IPS-NIHi11 (cell line): ENCODE data around the gene OR8D1.
"Not testable (repeated sequence)": the region's sequence is repeated elsewhere in the genome, so short reads cannot be mapped to it uniquely, and the experiment has no call there.

Experiments used
- DNase-seq: peaks from one replicate; pipeline ENCODE4 v3.0.0; 2012; ENCODE audit warnings: mixed read lengths, low spot score

OR8D1 gene

GRCh38 chr11:124285610-124286344 lies 28.0 kb downstream of the OR8D1 start:
- no peak for DNase-seq

DNA sequence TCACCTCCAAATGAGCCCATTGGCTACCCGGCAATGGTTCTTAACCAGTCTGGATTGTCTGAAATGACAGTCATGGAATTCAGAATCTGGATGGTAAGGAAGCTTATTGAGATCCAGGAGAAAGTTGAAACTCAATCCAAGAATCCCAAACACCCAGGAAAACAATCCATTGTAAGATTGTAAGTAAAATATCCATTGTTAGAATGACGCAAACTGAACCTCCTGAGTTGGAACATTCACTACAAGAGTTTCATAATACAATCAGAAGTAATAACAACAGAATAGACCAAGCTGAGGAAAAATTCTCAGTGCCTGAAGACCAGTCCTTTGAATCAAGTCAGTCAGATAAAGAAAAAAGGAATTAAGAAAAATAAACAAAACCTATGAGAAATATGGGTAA lies 35.5 kb downstream of the OR8D1 start:
- DNase-seq = no peak

- peak; percentile 35 for DNase-seq
Observed at GRCh38 chr11:124277804-124278203, 35.9 kb downstream of the OR8D1 start.

- DNase-seq = no peak
Observed at GRCh38 chr11:124277207-124277606, 36.5 kb downstream of the OR8D1 start.

GRCh38 chr11:124276081-124276480 lies 37.7 kb downstream of the OR8D1 start:
- DNase-seq = no peak

GRCh38 chr11:124274000-124274399 lies 39.7 kb downstream of the OR8D1 start:
- no peak for DNase-seq

DNA sequence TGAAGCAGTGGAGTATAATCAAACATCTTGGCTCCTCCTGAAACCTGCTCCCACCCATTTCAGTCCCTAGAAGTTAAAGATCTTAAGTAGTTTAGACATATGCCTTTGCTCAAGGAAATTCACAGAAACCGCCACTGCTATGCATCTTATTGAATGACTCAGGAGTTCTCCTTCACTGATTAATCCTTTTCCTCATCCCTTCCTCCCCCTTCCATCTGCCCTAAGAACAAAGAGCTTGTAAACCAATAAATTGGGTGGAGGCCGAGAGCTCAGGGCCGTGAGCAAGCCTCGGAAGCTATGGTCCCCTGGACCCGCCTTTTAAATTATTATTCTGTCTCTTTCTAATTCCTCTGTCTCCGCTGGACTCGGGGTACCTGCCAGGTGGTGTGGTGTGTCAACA lies 42.9 kb downstream of the OR8D1 start:
- not testable (repeated sequence) for DNase-seq

- not testable (repeated sequence) for DNase-seq
Observed at GRCh38 chr11:124265041-124265440, 48.7 kb downstream of the OR8D1 start.

DNA sequence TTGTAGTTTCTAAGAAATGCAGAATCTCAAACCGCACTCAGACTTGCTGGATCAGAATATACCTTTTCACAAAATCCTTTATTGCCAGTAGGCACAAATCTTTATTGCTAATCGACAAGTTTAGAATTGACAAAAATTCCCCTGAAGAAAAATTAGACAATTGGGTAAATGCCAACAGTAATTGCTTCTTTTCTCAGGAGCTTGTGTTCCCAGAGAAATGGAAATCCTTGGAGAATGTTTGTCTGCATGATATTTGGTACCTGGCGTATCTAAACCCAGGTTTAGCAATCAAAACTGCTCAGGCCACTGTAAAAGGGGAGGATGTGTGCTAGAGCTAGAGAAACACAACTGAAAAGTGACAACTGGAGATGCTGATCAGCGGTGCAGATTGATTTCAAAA lies 57.7 kb downstream of the OR8D1 start, which contains the start of gene OR8G5:
Gene OR8G5, plus strand, starts transcription at position 301 of the 400 bp plus-strand sequence. CDS start 8,556 bp downstream, outside the sequence.
- DNase-seq = no peak
